ENCODE measurements around the gene HAUS7. TPM values are rescaled to one million over a fixed set of nuclear protein-coding genes. Genes with fewer than 3 reads are reported as not detected.

The HAUS7 gene
- total and polyA plus RNA-seq, 2 experiments from 2014 or later = 59.8 to 77.9 TPM

DNA sequence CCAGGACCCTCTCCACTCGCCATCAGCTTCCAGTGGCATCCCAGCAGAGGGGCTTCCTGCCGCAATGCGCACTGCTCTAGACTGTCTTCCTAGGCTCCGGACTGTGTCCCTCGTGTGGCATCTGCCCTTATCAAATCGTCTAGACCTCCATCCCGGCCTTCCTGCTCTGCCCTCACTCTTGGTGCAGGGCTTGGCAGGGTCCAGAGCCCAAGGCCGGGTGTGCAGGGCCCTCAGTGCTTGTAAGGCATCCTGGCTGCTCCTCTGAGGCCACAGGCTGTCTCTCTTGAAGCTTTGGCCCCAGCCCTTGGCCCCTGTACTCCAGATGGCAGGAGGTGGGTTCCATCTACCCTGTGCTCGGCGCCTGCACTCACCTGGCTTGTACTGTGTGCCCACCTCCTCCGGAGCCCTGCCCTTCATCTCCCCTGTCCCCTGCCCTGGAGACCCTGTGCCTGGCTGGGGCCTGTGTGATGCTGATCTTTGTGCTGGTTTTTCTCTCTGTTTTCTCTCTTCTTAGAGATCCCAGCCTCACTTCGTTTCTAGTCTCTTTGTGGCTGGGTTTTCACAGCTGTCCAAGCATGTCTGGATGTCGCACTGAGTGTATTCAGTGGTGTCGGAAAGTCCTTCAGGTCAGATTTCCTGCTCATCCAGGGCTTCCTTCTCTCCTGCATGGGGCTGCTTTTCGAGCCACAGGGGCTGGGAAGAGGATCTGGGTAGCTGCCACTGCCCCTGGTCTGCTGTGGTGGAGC lies 20.8 kb downstream of the HAUS7 start:
- H3K9me2 ChIP-seq (ENCODE audit: insufficient read depth) = no peaks in the 10 kb centered on the region
- ATAC-seq = no peak
- H3K27ac ChIP-seq (ENCODE audit: low read depth) = no peak overlapping the region
- H2AFZ ChIP-seq = no peak overlapping the region
- H3K4me3 ChIP-seq = no peak overlapping the region
- H3K4me1 ChIP-seq (ENCODE audit: insufficient read depth) = no peaks in the 10 kb centered on the region
- H3K36me3 Mint-ChIP-seq (ENCODE audit: low read depth) = no peaks in the 10 kb centered on the region
- H3K27ac Mint-ChIP-seq = no peak overlapping the region
- no peak overlapping the region for H3K4me3 Mint-ChIP-seq
- TF ChIP-seq STAT1 (IDR thresholded peaks at IDR 0.05; ENCODE audit: unreplicated experiment) (no peak), NANOG (IDR thresholded peaks at IDR 0.05; ENCODE audit: borderline replicate concordance) (no peak)
- H3K4me2 ChIP-seq = no peak overlapping the region
- H3K9me3 Mint-ChIP-seq = no peaks in the 10 kb centered on the region
- H4K20me1 ChIP-seq (replicated peaks; ENCODE audit: insufficient read depth) = no peaks in the 10 kb centered on the region
- no peaks in the 10 kb centered on the region for H3K4me1 Mint-ChIP-seq
- peaks cover 1% of the 10 kb centered on the region for H3K27me3 Mint-ChIP-seq (ENCODE audit: insufficient read depth, low read depth, poor library complexity)
- no peak for DNase-seq (ENCODE audit: low spot score)
- no peaks in the 10 kb centered on the region for H3K27me3 ChIP-seq (ENCODE audit: insufficient read depth)
- H3K36me3 ChIP-seq (ENCODE audit: insufficient read depth) = no peaks in the 10 kb centered on the region
- H3K79me2 ChIP-seq (replicated peaks; ENCODE audit: insufficient read depth) = no peaks in the 10 kb centered on the region
- H3F3A ChIP-seq (replicated peaks; ENCODE audit: low read depth) = no peaks in the 10 kb centered on the region

DNA sequence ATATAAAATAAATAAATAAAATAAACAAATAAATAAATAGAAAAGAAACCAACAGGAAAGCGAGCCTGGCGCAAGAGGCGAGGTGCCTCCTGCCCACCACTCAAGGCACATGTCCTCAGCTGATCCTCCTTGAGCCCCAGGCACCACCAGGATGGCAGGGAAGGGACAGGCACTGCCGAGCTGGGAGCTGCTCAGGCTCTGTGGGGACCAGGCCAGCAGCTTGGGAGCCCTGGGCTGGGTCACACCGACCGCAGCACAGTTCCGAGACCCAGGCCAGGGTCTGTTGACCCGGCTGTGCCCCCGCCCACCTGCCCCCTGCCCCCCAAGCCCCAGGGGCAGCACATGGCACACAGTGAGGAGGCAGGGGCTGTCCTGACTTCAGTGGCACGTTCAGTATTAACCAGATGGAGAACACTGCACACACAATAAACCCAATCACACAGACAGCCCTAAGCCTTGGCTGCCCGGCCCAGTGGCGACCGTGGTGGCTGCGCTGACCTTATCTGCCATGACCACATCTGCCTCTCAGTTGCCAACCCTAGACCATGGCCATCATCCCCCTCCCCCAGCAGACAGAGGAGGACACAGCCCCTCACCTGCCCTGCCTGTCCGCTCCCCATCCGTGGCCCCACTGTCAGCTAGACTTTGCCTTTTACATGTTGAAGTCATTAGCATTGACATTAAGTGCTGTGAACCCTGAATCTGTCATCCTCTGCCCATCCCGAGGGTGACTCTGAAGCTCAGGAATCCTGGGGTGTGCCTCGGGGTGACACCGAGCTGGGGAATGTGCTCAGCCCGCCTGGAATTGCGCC lies 21.6 kb downstream of the HAUS7 start:
- Mint-ChIP-seq H3K27me3 (ENCODE audit: insufficient read depth, low read depth, poor library complexity) (peaks cover 1% of the 10 kb centered on the region), H3K9me3 (no peaks in the 10 kb centered on the region), H3K27ac (no peak overlapping the region), H3K4me1 (no peaks in the 10 kb centered on the region), H3K4me3 (no peak overlapping the region), H3K36me3 (ENCODE audit: low read depth) (no peaks in the 10 kb centered on the region)
- TF ChIP-seq ZNF114 (CRISPR knock-in tag; IDR thresholded peaks at IDR 0.05) (no peak), STAT1 (IDR thresholded peaks at IDR 0.05; ENCODE audit: unreplicated experiment) (no peak), CREB1 (CRISPR knock-in tag; IDR thresholded peaks at IDR 0.05; ENCODE audit: low read depth) (no peak), REST (IDR thresholded peaks at IDR 0.05; ENCODE audit: unreplicated experiment) (no peak)
- TF ChIP-seq, protein P1, sequence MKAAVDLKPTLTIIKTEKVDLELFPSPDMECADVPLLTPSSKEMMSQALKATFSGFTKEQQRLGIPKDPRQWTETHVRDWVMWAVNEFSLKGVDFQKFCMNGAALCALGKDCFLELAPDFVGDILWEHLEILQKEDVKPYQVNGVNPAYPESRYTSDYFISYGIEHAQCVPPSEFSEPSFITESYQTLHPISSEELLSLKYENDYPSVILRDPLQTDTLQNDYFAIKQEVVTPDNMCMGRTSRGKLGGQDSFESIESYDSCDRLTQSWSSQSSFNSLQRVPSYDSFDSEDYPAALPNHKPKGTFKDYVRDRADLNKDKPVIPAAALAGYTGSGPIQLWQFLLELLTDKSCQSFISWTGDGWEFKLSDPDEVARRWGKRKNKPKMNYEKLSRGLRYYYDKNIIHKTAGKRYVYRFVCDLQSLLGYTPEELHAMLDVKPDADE (IDR thresholded peaks at IDR 0.05) = no peak
- H3K4me1 ChIP-seq (ENCODE audit: insufficient read depth) = no peaks in the 10 kb centered on the region
- H3K27ac ChIP-seq (ENCODE audit: low read depth) = no peak overlapping the region
- H3K27me3 ChIP-seq (ENCODE audit: insufficient read depth) = no peaks in the 10 kb centered on the region
- no peaks in the 10 kb centered on the region for H3F3A ChIP-seq (replicated peaks; ENCODE audit: low read depth)
- DNase-seq (ENCODE audit: low spot score) (no peak), ATAC-seq (no peak)
- H3K36me3 ChIP-seq (ENCODE audit: insufficient read depth) = no peaks in the 10 kb centered on the region
- H2AFZ ChIP-seq = no peak overlapping the region
- H3K9me2 ChIP-seq (ENCODE audit: insufficient read depth) = no peaks in the 10 kb centered on the region
- H3K79me2 ChIP-seq (replicated peaks; ENCODE audit: insufficient read depth) = no peaks in the 10 kb centered on the region
- no peak overlapping the region for H3K4me2 ChIP-seq
- H4K20me1 ChIP-seq (replicated peaks; ENCODE audit: insufficient read depth) = no peaks in the 10 kb centered on the region
- no peak overlapping the region for H3K4me3 ChIP-seq

Data from GM23338 (cell line).